Measurements from ENCODE around the gene TMCO4.

The TMCO4 gene

GRCh38 chr1:19775317-19775716 is 24.4 kb downstream of the TMCO4 start:
- DNase-seq, result no peak

- no peak for DNase-seq
Observed at GRCh38 chr1:19774180-19774785, 25.4 kb downstream of the TMCO4 start.

GRCh38 chr1:19773485-19773884 is 26.2 kb downstream of the TMCO4 start:
- DNase-seq, result no peak

GRCh38 chr1:19772053-19772452 is 27.7 kb downstream of the TMCO4 start:
- DNase-seq, result peak in 1 of 2 experiments; percentile 14

GRCh38 chr1:19771350-19771749 is 28.4 kb downstream of the TMCO4 start:
- DNase-seq, result no peak

- no peak for DNase-seq
Observed at GRCh38 chr1:19770436-19771190, 29.1 kb downstream of the TMCO4 start.

GRCh38 chr1:19769211-19769932 is 30.3 kb downstream of the TMCO4 start:
- no peak for DNase-seq

- DNase-seq, result no peak
Observed at GRCh38 chr1:19768353-19769210, 31.1 kb downstream of the TMCO4 start.

- DNase-seq, result no peak
Observed at GRCh38 chr1:19765623-19766022, 34.1 kb downstream of the TMCO4 start.

GRCh38 chr1:19764848-19765247 is 34.9 kb downstream of the TMCO4 start:
- DNase-seq, result peak in 1 of 2 experiments; percentile 13

- peak in 1 of 2 experiments; percentile 39 for DNase-seq
Observed at GRCh38 chr1:19762175-19762779, 37.4 kb downstream of the TMCO4 start.

GRCh38 chr1:19759740-19760089 is 40.0 kb downstream of the TMCO4 start:
- no peak for DNase-seq

- no peak for DNase-seq
Observed at GRCh38 chr1:19758227-19758830, 41.4 kb downstream of the TMCO4 start.

- DNase-seq, result no peak
Observed at GRCh38 chr1:19757641-19758040, 42.1 kb downstream of the TMCO4 start.

- no peak for DNase-seq
Observed at GRCh38 chr1:19756480-19756879, 43.2 kb downstream of the TMCO4 start.

GRCh38 chr1:19754482-19754881 is 45.2 kb downstream of the TMCO4 start:
- no peak for DNase-seq

- DNase-seq, result no peak
Observed at GRCh38 chr1:19752083-19752696, 47.5 kb downstream of the TMCO4 start.

GRCh38 chr1:19750882-19751276 is 48.8 kb downstream of the TMCO4 start:
- DNase-seq, result no peak

- DNase-seq, result no peak
Observed at GRCh38 chr1:19750101-19750881, 49.4 kb downstream of the TMCO4 start.

- no peak for DNase-seq
Observed at GRCh38 chr1:19749685-19750084, 50.0 kb downstream of the TMCO4 start.

- no peak for DNase-seq
Observed at GRCh38 chr1:19747761-19748160, 52.0 kb downstream of the TMCO4 start.

Data from NCI-H526 (cell line).